ENCODE data around the gene ID2. TPM values are rescaled to one million over a fixed set of nuclear protein-coding genes. Genes with fewer than 3 reads are reported as not detected.

The ID2 gene
- total RNA-seq, 1 experiment from 2014 or later = 48.6 TPM

DNA sequence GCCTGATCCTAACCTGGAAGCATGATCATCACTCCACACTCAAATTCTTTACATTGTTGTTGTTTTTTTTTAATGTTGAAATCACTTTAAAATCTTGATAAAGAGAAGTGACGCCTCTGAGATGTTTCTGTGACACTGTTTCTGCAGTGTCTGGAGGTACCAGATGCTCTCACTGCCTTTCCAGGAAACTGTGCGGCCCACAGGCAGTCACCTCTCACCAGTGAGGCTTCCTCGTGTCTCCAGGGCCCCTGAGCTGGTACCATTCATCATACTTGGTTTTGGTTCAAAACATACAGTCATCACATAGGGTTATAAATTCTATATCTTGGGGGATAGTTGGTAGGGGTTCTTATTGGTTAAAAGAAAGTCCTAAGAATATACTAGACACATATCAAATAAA, 10.1 kb upstream of the ID2 start:
- Histone ChIP-seq H4K8ac (replicated peaks; ENCODE audit: insufficient read length, low read depth, low read length) (no peak overlapping the region), H3K9ac (ENCODE audit: extremely low read depth, insufficient read length, low read length) (no peak overlapping the region), H3T11ph (ENCODE audit: low read length) (no peak overlapping the region), H2BK20ac (ENCODE audit: low read depth, low read length, poor library complexity, severe bottlenecking) (no peak overlapping the region), H3K79me1 (ENCODE audit: insufficient read depth, low read depth, low read length, poor library complexity, severe bottlenecking) (no peaks in the 10 kb centered on the region), H3K23ac (ENCODE audit: insufficient read length, low read depth, low read length) (no peak overlapping the region), H4K91ac (ENCODE audit: insufficient read length, low read depth, low read length) (no peak overlapping the region), H3K14ac (ENCODE audit: insufficient read depth, low read length) (no peak overlapping the region), H4K5ac (ENCODE audit: insufficient read length, low read depth, low read length) (no peak overlapping the region), H4K20me1 (ENCODE audit: control insufficient read depth, insufficient read depth, insufficient read length) (no peaks in the 10 kb centered on the region), H2BK5ac (ENCODE audit: insufficient read length, low read length) (no peak overlapping the region), H2BK120ac (ENCODE audit: low read depth, low read length, poor library complexity, severe bottlenecking) (no peak overlapping the region), H2BK12ac (ENCODE audit: insufficient read length, low read depth, low read length) (no peak overlapping the region), H3K27ac (ENCODE audit: insufficient read length, low read depth, low read length) (no peak overlapping the region), H3K79me2 (ENCODE audit: insufficient read depth, low read length) (no peaks in the 10 kb centered on the region), H3K23me2 (ENCODE audit: insufficient read length, low read depth, low read length, poor library complexity, severe bottlenecking) (peaks cover 9% of the 10 kb centered on the region), H3K56ac (ENCODE audit: insufficient read length, low read depth, low read length) (no peak overlapping the region), H3K4ac (ENCODE audit: low read depth, low read length) (no peak overlapping the region), H2AK5ac (ENCODE audit: insufficient read length, low read length) (no peak overlapping the region), H3K9me3 (ENCODE audit: control insufficient read depth, low read depth, low read length) (no peaks in the 10 kb centered on the region), H2BK15ac (ENCODE audit: low read depth, low read length) (no peak overlapping the region), H3K4me2 (ENCODE audit: insufficient read depth, insufficient read length, low read length) (no peak overlapping the region), H2AFZ (ENCODE audit: low read length) (no peak overlapping the region), H3K18ac (ENCODE audit: insufficient read length, low read depth, low read length) (no peak overlapping the region), H3K27me3 (ENCODE audit: insufficient read depth, low read length) (peaks cover 16% of the 10 kb centered on the region; the same call in 1 of the 2 replicates), H3K4me1 (ENCODE audit: insufficient read depth, low read length) (no peaks in the 10 kb centered on the region)
- Mint-ChIP-seq H3K36me3 (ENCODE audit: insufficient read depth in 1 of 3, low read depth in 3 of 3) (peaks cover 11 to 26% (median 12%) of the 10 kb centered on the region in 3 experiments), H3K27ac (no peak overlapping the region), H3K27me3 (ENCODE audit: low read depth) (peaks cover 36% of the 10 kb centered on the region), H3K4me3 (no peak overlapping the region), H3K9me3 (peaks cover 24 to 26% of the 10 kb centered on the region in 2 experiments), H3K4me1 (peaks cover 8 to 11% of the 10 kb centered on the region in 2 experiments)
- TF ChIP-seq, protein P1, sequence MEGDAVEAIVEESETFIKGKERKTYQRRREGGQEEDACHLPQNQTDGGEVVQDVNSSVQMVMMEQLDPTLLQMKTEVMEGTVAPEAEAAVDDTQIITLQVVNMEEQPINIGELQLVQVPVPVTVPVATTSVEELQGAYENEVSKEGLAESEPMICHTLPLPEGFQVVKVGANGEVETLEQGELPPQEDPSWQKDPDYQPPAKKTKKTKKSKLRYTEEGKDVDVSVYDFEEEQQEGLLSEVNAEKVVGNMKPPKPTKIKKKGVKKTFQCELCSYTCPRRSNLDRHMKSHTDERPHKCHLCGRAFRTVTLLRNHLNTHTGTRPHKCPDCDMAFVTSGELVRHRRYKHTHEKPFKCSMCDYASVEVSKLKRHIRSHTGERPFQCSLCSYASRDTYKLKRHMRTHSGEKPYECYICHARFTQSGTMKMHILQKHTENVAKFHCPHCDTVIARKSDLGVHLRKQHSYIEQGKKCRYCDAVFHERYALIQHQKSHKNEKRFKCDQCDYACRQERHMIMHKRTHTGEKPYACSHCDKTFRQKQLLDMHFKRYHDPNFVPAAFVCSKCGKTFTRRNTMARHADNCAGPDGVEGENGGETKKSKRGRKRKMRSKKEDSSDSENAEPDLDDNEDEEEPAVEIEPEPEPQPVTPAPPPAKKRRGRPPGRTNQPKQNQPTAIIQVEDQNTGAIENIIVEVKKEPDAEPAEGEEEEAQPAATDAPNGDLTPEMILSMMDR (conservative IDR thresholded peaks at IDR 0.05) = no peak
- no peak for DNase-seq
- no CpG with 5 or more reads among the region's 3 CpGs for WGBS (ENCODE audit: extremely low coverage, insufficient read length, low lambda C conversion rate)
